OCI-LY3 (cell line): ENCODE data around the gene CNIH3.

Source experiments
- H2AFZ ChIP-seq: fragments of 200-600, 300-600 bp; shearing (Covaris generic); 2 replicates; pipeline ENCODE4 v1.6.0; 2014; ENCODE audit warnings: antibody characterized with exemption, low read depth, low read length
- H3K27ac ChIP-seq: fragments of 200-600, 300-600 bp; sonication (generic); 2 replicates; pipeline ENCODE4 v1.5.1; 2014; ENCODE audit warnings: mild to moderate bottlenecking, low read length, moderate library complexity, mixed read lengths
- H3K27me3 ChIP-seq: fragments of 200-600, 300-600 bp; sonication (generic); 2 replicates; pipeline ENCODE4 v1.6.1; 2014; ENCODE audit warnings: low read depth, low read length, mixed read lengths
- H3K36me3 ChIP-seq: fragments of 200-600, 300-600 bp; sonication (generic); replicated peaks from 2 replicates; pipeline ENCODE3; 2014; ENCODE audit warnings: low read depth, low read length, mixed read lengths
- H3K4me1 ChIP-seq: fragments of 300-600, 200-600 bp; sonication (generic); 2 replicates; pipeline ENCODE4 v1.6.1; 2014; ENCODE audit warnings: low read length, mixed read lengths
- H3K4me2 ChIP-seq: fragments of 200-600, 300-600 bp; sonication (generic); 2 replicates; pipeline ENCODE4 v1.6.1; 2014; ENCODE audit warnings: low read length, mixed read lengths
- H3K4me3 ChIP-seq: fragments of 300-600, 200-600 bp; sonication (generic); 2 replicates; pipeline ENCODE4 v1.5.1; 2014; ENCODE audit warnings: antibody characterized with exemption, mild to moderate bottlenecking, low read length, moderate library complexity
- H3K79me2 ChIP-seq: fragments of 300-600, 200-600 bp; shearing (Covaris generic); 2 replicates; pipeline ENCODE4 v1.6.1; 2014; ENCODE audit warnings: mild to moderate bottlenecking, low read length, mixed read lengths
- H3K9ac ChIP-seq: fragments of 300-600, 200-600 bp; shearing (Covaris generic); 2 replicates; pipeline ENCODE4 v1.6.0; 2014; ENCODE audit warnings: mild to moderate bottlenecking, low read length, moderate library complexity
- H3K9me3 ChIP-seq: fragments of 200-600, 300-600 bp; shearing (Covaris generic); 2 replicates; pipeline ENCODE4 v1.6.1; 2014; ENCODE audit warnings: low read length, mixed read lengths; ENCODE audit not compliant: insufficient read depth
- H4K20me1 ChIP-seq: fragments of 200-600, 300-600 bp; sonication (generic); 2 replicates; pipeline ENCODE4 v1.6.1; 2016; ENCODE audit warnings: low read length, mixed read lengths; ENCODE audit not compliant: insufficient read depth
- CTCF ChIP-seq: fragments of 200-600, 300-600 bp; sonication (generic); IDR thresholded peaks from 2 replicates; pipeline ENCODE4 v1.5.1; 2014; ENCODE audit warnings: antibody characterized with exemption, low read length, low read depth
- EZH2phosphoT487 ChIP-seq: fragments of 200-600 bp; shearing (Covaris generic); IDR thresholded peaks from 2 replicates; pipeline ENCODE4 v1.6.1; 2018; ENCODE audit warnings: antibody characterized with exemption, mixed run types, low read depth

The CNIH3 gene

DNA sequence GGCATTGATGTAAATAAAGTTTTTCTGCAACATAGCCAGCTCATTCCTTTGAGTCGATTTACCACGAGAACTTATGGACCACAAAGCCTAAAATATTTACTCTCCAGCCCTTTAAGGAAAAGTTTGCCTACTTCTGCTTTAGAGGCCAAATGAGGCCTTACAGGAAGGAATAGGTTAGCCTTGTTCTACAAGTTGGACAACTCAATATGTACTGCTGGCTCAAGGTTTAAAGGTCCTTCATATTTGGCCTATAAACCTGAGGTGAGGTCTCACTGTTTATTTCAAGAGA is 168.9 kb downstream of the CNIH3 start:
- Histone ChIP-seq H3K4me2 (no peak overlapping the region), H3K79me2 (no peaks in the 10 kb centered on the region), H3K27ac (no peak overlapping the region), H3K36me3 (no peaks in the 10 kb centered on the region), H3K9ac (no peak overlapping the region), H3K9me3 (no peaks in the 10 kb centered on the region), H3K4me3 (no peak overlapping the region), H4K20me1 (no peaks in the 10 kb centered on the region), H2AFZ (no peak overlapping the region), H3K27me3 (no peaks in the 10 kb centered on the region), H3K4me1 (peaks cover 37% of the 10 kb centered on the region)
- TF ChIP-seq CTCF (no peak), EZH2phosphoT487 (no peak)

DNA sequence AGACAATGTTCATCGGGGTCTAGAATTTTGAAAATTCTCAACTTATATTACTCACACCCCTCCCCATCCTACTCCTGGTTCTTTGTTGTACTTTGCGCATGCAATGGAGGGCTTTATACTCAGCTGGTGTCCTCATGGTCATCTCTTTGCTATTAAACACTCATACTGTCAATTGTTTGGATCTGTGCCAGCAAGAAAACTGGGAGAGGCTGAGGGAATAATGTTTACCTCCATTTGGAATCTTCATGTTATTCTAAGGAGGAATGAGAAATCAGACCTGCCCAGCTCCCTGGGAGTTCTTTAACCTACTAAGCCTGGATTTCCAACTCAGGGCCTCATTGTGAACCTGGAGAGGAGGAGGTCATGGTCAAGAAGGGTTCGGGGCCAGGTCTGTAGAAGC is 169.5 kb downstream of the CNIH3 start:
- H3K27me3 ChIP-seq: no peaks in the 10 kb centered on the region
- no peaks in the 10 kb centered on the region for H4K20me1 ChIP-seq
- no peaks in the 10 kb centered on the region for H3K9me3 ChIP-seq
- H3K4me1 ChIP-seq: peaks cover 37% of the 10 kb centered on the region
- H3K36me3 ChIP-seq: no peaks in the 10 kb centered on the region
- H3K27ac ChIP-seq: no peak overlapping the region
- no peak overlapping the region for H3K4me3 ChIP-seq
- no peak overlapping the region for H3K4me2 ChIP-seq
- H2AFZ ChIP-seq: no peak overlapping the region
- H3K9ac ChIP-seq: no peak overlapping the region
- H3K79me2 ChIP-seq: no peaks in the 10 kb centered on the region
- TF ChIP-seq CTCF (no peak), EZH2phosphoT487 (no peak)

GRCh38 chr1:224786533-224787250 is 170.6 kb downstream of the CNIH3 start:
- Histone ChIP-seq H3K9me3 (no peaks in the 10 kb centered on the region), H3K4me3 (no peak overlapping the region), H2AFZ (no peak overlapping the region), H3K79me2 (no peaks in the 10 kb centered on the region), H3K4me2 (no peak overlapping the region), H3K4me1 (peaks cover 35% of the 10 kb centered on the region), H3K36me3 (no peaks in the 10 kb centered on the region), H3K9ac (no peak overlapping the region), H3K27ac (no peak overlapping the region), H4K20me1 (no peaks in the 10 kb centered on the region), H3K27me3 (no peaks in the 10 kb centered on the region)
- TF ChIP-seq CTCF (no peak), EZH2phosphoT487 (no peak)

GRCh38 chr1:224789311-224789710 is 173.2 kb downstream of the CNIH3 start:
- Histone ChIP-seq H3K4me3 (no peak overlapping the region), H2AFZ (no peak overlapping the region), H4K20me1 (no peaks in the 10 kb centered on the region), H3K36me3 (no peaks in the 10 kb centered on the region), H3K27ac (no peak overlapping the region), H3K4me2 (no peak overlapping the region), H3K9me3 (no peaks in the 10 kb centered on the region), H3K9ac (no peak overlapping the region), H3K27me3 (no peaks in the 10 kb centered on the region), H3K4me1 (peaks cover 9% of the 10 kb centered on the region; the same call in 1 of the 2 replicates), H3K79me2 (no peaks in the 10 kb centered on the region)
- TF ChIP-seq EZH2phosphoT487: no peak
- TF ChIP-seq CTCF: no peak
